ENCODE measurements around the gene FKBP5.

FKBP5 gene

GRCh38 chr6:35651244-35651643, 37.5 kb downstream of the FKBP5 start:
- DNase-seq, result no peak

GRCh38 chr6:35650015-35650414, 38.7 kb downstream of the FKBP5 start:
- DNase-seq, result no peak

- no peak for DNase-seq
These were observed 40.5 kb downstream of the FKBP5 start for GRCh38 chr6:35648203-35648602.

GRCh38 chr6:35647400-35647799, 41.3 kb downstream of the FKBP5 start:
- no peak for DNase-seq

GRCh38 chr6:35643162-35643535, 45.6 kb downstream of the FKBP5 start:
- DNase-seq, result no peak

GRCh38 chr6:35642471-35643161, 46.1 kb downstream of the FKBP5 start:
- DNase-seq, result no peak

- no peak for DNase-seq
These were observed 48.6 kb downstream of the FKBP5 start for GRCh38 chr6:35640017-35640664.

- no peak for DNase-seq
These were observed 50.0 kb downstream of the FKBP5 start for GRCh38 chr6:35638679-35639078.

GRCh38 chr6:35637911-35638310, 50.8 kb downstream of the FKBP5 start:
- DNase-seq, result no peak

GRCh38 chr6:35635601-35636597, 52.8 kb downstream of the FKBP5 start:
- DNase-seq, result no peak

GRCh38 chr6:35634316-35634715, 54.4 kb downstream of the FKBP5 start:
- no peak for DNase-seq

GRCh38 chr6:35633579-35634089, 55.1 kb downstream of the FKBP5 start:
- DNase-seq, result no peak

GRCh38 chr6:35629876-35630378, 58.8 kb downstream of the FKBP5 start:
- DNase-seq, result no peak

- DNase-seq, result no peak
These were observed 62.3 kb downstream of the FKBP5 start for GRCh38 chr6:35626401-35626800.

- no peak for DNase-seq
These were observed 64.2 kb downstream of the FKBP5 start for GRCh38 chr6:35624341-35625070.

GRCh38 chr6:35622283-35622682, 66.4 kb downstream of the FKBP5 start:
- no peak for DNase-seq

GRCh38 chr6:35620706-35621105, 68.0 kb downstream of the FKBP5 start:
- DNase-seq, result no peak

- no peak for DNase-seq
These were observed 75.0 kb downstream of the FKBP5 start for GRCh38 chr6:35613762-35614161.

- DNase-seq, result no peak
These were observed 77.5 kb downstream of the FKBP5 start for GRCh38 chr6:35611240-35611639.

GRCh38 chr6:35610830-35611229, 77.9 kb downstream of the FKBP5 start:
- DNase-seq, result no peak

GRCh38 chr6:35609588-35609987, 79.1 kb downstream of the FKBP5 start:
- no peak for DNase-seq

GRCh38 chr6:35607517-35608233, 81.0 kb downstream of the FKBP5 start:
- no peak for DNase-seq

Data from NCI-H1930 (cell line).